HG02798 (cell line): ENCODE data around the gene CTF1.

ENCODE experiments used
- ATAC-seq: cut with Tn5 transposase; IDR thresholded peaks from one replicate; pipeline ENCODE4 v1.9.1; 2021; ENCODE audit warnings: mild to moderate bottlenecking; ENCODE audit not compliant: unreplicated experiment, poor library complexity

Gene CTF1

GRCh38 chr16:30949650-30950515 is 53.5 kb downstream of the CTF1 start:
- ATAC-seq: peak; percentile 48

DNA sequence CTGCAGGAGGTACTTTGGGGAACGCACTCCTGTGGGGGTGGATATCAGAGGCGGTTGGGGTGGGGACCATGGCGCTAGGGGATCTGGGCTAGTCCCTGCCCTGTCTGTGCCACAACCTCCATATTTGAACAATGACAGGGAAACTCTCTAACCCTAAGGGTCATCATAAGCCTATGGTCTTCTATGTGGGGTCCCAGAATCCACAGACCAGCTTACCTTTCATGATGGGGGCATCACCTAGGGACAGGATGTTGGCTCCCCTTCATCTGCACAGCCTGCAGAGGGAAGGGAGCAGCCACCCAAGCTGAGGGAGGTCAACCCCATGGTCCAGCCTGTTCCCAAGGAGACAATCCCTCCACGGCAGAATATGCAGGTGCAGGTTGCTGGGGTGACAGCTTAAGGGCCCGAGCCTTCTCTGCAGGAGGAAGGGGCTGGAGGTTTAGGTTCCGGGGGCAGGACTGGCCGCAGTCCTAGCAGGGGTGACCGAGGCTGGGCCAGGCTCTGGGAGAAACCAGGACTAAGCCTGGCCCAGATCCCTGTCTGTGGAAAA is 54.2 kb downstream of the CTF1 start:
- ATAC-seq: no peak

DNA sequence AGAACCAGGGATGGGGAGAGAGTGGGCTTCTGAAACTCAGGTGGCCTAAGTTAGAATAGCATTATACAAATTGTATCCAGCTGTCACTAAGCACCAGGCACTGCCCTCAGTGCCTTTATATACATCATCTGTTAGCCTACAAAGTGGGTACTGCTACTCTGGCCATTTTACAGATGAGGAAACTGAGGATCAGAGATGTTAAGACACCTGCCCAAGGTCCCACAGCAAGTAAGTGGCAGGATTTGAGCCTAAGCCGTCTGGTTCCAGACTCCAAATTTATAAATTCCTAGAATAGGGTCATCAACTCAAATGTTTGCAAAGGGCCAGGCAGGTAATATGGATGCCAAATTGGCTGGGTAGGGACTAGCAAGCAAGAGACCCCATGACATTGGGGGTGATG is 54.8 kb downstream of the CTF1 start:
- no peak for ATAC-seq

DNA sequence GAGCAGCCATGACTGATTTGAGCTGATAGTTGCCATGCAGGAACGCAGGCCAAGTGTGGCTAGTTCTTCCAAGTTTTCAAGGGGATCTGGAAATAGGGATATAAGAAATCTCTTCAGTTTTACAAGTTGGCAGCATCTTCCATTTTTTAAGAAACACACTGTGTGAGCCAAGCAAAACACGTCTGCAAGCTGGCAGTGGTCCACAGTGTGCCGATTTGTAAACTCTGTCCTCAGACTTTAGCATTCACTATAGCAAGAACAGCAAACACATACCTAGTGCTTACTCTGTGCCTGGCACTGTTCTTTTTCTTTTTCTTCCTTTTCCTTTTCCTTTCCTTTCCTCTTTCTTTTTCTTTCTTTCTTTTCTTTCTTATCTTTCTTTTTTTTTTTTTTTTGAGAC is 55.3 kb downstream of the CTF1 start:
- no peak for ATAC-seq

DNA sequence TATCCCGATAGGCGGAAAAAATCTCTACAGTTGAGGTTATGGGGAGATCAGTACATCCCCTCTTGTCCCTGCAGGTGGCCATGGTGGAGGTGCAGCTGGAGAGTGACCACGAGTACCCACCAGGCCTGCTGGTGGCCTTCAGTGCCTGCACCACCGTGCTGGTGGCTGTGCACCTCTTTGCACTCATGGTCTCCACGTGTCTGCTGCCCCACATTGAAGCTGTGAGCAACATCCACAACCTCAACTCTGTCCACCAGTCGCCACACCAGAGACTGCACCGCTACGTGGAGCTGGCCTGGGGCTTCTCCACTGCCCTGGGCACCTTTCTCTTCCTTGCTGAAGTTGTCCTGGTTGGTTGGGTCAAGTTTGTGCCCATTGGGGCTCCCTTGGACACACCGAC is 56.7 kb downstream of the CTF1 start:
- no peak for ATAC-seq
